AG08396 (cell line): Measurements from ENCODE around the gene TBC1D8B.

Experiments used
- DNase-seq: peaks from one replicate; pipeline ENCODE4 v3.0.0; 2012; ENCODE audit warnings: low spot score, mixed read lengths

Gene TBC1D8B

DNA sequence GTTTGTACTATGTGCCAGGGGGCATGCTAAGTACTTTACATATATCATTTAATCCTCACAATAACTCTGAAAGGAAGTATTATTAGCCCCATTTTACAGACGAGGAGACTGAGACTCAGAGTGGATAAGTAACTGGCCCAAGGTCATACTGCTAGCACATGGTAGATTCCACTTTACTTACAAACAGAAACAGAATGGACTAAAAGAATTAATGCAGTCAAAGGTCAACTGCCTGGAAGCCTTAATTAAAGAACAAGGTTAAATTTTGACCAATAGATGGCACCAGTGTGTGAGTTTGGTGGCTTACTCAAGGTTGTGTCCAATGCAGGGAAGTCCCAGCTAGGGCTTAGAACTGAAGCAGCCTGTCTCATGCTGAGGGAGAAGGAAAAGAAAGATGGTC is 96.0 kb downstream of the TBC1D8B start:
- peak; percentile 27 for DNase-seq

DNA sequence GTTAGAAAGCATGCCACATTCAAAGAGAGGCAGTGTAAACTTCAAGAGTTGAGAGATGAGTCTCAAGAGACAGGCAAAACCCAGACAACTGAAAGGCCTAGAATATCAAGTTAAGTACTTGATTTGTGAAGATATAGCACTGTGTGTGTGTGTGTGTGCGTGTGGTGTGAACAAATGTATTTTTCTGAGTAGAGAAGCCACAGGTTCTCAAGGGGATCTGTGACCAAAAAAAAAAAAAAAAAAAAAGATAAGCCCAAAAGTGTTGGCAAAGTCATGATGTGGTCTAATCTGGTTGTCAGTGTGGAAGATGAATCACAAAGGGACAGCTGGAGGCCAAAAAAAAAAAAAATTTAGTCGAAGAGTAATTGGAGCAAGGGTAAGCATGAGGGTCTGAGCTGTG is 96.8 kb downstream of the TBC1D8B start:
- no peak for DNase-seq

DNA sequence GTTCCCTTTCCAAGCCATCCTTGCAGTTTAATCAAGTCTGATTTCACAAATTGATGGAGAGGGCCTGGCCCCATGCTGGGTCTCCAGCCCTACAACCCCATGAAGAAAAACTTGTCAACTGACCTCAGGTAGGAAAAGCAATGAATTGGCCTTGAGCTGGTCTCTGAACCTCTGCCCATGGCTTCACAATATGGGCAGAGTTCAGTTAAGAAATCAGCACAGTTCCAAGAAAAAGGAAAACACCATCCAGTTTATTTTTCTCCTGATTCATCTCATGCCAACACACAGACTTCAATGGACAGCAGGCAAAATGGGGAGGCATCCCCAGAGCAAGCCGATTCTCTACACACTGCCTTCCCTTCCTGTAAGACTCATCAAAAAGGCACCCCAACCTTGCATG is 97.4 kb downstream of the TBC1D8B start:
- no peak for DNase-seq

DNA sequence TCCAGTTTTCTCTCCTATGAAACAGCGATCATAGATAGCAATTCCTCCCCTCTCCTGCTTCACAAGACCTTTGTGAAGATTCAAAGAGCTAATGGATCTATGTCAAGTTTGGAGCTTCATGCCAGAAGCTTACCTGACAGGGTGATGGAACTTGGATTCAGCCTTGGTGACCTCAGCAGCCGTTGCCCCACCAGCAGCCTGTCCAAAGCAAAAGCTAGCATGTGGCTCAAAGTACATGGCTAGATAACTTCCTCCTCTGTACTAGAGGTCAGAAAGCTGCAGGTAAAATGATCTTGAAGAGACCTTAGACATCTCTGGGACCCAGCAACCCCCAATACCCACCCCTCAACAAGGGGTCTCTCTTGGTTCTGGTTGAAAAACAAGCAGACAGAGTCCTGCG is 98.9 kb downstream of the TBC1D8B start:
- no peak for DNase-seq

DNA sequence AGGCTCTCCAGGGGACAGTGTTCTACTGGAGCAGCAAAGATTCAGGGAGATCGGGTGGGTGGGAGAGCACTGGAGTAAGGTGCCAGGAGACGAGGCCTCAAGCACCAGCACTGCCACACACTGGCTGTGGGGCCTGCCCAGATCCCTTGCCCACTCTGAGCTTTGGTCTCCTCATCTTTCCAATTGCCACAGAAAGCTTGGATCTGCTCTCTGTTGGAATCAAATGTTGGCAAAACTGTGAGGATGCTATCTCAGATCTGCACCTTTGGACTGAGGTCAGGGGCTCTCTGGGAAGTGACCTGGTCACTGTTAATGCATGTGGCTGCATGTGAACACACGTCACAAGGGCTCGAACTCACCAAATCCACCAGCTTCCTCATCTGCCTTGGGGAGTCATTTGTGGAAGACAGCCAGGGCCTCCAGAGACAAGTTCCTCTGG is 99.3 kb downstream of the TBC1D8B start:
- DNase-seq, result no peak

DNA sequence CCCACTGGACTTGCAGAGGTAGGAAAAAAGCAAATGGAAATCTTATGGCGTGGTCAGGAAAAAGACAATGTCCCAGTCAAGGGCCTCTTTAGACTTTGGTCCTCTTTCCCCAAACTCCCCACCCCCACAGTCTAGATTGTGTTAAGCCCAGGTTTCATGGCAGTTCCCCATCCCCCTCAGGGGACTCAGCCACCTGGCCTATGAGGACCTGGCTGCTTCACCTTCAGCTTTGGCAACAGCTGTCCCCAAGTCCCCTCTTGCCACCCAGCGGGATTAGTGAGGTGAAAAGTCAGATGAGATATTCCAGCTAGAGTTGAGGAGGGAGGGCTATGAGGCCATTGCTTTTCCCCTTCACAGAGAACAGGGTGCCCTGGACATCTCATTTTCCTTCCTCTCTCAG is 100.2 kb downstream of the TBC1D8B start:
- DNase-seq, result no peak

DNA sequence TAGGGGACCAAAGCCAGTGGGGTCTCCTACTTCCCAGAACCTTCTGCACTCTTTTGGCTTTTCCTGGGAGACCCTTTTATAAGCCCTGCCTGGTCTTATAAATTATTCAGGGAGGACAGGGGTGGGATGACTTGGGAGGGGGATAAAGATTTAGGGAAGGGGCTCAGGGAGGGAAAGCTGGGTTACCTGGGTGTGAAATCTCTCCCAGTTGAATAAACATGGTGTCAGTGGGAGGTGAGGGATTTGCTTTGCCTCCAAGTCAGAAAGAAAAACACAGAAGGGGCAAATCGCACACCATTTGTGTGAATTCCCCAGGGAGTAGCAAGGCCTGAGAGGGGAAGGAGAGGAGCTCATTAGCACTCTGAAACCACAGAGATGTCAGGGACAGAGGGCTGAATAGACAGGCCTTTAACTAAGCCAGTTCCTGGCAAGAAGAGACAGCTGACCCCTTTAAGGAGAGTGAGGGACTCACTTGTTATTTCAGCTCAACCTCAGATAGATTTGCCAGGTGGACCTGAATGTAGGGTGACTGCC is 100.9 kb downstream of the TBC1D8B start, which contains the start of gene RIPPLY1:
RIPPLY1 (minus strand) TSS at position 51 of the 534 bp plus-strand sequence. CDS start 54 bp downstream, outside the sequence.
- no peak for DNase-seq

DNA sequence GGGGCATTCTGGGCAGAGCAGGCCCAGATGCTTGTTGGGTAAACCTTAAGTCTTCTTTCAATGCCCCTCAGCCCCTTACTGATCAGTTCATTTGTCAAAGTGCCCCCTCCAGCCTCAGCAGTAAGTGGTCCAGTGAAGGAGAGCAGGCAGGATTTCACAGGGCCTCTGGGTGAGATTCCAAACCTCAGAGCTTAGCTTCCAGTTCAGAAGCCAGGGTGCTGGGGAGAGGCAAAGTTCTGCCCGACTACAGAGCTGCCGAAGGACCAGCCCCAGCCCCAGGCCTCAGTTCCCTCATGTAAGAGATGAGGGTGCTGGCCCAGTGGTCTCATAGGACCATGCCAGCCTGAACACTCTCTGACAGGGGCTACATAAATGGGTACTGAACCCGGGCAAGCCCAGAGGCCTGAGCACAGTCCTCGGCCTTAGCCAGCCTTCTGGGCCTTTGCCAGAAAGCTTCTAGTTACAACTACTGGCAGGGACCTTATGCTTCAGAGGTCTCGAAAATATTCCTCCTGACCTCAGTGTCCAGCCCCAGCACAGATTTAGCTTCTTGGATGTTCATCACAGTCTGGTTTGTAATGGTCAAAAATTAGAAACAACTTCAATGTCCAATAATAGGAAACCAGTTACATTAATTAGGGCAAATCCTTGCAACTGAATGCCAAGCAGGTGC is 101.5 kb downstream of the TBC1D8B start:
- no peak for DNase-seq

DNA sequence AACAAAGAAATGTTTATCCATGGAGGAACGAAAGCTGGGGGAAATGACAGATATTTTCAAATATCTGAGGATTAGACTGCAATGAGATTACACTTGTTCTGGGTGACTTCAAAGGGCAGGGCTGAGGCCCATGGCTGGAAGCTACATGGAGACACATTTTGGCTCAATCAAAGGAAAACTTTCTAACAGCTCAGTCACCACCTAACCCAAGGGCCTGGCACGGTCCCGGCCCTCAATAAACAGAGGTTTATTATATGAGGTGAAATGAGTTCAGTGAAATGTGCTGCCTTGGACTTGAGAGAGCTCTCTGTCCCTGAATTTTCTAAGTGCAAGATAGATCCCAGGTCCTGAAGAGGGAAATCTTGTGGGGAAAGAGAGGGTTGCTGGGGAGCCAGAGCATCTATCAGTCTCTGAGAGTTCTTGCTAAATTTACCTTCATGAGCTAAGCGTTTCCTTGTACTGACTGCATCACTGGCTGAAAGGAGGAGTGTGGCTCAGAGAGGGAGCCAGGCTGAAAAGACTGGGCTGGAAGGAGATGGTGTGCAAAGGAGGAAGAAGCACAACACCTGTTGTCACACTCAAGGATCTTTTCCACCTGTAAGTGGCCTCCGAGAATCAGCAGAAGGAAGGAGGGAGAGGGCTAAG is 102.7 kb downstream of the TBC1D8B start:
- DNase-seq, result no peak

DNA sequence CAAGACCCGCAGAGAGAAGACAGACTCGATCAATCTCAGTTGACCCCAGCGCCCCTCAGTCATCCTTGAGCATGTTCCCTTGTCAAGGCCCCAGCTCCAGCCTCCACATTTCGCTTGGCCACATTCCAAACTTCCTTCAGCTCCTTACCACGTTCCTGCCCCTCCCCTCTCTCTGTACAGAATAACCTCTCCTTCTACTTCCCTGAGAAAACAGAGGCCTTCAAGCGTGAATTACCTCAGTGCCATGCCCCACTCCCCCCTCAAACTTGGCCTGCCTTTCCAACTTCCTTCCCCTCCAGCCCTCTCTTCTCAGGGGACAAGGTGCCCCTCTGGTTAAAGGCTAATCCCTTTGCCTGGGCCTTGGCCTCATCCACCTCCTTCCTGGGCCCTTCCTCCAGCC is 103.9 kb downstream of the TBC1D8B start:
- DNase-seq, result no peak

DNA sequence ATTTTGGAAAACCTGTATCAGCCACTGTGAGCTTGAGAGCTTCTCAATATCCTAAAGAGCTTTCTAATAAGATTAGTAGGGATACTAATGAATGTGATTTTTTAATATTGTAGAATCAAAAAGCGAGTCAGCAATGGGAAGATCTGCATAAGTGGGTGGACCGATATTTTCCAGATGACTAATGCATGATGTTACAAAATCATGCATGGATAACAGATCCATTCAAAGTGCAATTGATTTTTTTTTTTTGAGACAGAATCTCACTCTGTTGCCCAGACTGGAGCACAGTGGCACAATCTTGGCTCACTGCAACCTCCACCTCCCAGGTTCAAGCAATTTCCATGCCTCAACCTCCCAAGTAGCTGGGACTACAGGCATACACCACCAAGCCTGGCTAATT is 110.4 kb downstream of the TBC1D8B start:
- DNase-seq, result no peak

DNA sequence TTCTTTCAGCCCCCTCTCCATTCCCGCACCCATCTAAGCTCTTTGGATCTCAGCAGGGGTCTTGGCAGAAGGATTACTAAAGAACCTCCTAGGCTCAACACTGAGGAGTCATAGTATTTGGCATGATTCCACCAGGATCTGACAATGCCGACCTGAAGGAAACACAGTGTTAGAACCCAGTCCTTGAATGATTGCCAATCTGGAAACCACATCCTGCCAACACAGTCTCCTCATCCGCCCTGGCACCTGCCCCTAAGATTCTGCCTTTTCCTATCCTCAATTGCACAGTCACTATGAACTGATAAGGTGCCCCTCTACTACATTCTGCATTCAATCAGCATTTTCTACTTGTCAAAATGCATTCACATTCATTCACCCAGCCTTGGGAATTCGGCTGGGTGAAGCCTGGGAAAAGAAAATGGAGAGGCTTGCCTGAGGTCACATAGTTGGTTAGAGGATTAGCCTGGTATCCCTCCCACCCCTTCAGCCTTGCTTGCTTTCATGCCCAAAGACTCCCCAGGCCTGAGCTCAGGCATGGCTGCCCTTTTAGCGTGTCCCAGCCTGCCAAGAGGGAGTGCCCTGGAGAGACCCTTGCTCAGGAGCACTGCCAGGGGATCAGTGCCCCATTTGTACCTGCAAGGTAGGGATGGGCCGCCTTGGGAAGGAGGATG is 115.5 kb downstream of the TBC1D8B start:
- DNase-seq, result no peak

DNA sequence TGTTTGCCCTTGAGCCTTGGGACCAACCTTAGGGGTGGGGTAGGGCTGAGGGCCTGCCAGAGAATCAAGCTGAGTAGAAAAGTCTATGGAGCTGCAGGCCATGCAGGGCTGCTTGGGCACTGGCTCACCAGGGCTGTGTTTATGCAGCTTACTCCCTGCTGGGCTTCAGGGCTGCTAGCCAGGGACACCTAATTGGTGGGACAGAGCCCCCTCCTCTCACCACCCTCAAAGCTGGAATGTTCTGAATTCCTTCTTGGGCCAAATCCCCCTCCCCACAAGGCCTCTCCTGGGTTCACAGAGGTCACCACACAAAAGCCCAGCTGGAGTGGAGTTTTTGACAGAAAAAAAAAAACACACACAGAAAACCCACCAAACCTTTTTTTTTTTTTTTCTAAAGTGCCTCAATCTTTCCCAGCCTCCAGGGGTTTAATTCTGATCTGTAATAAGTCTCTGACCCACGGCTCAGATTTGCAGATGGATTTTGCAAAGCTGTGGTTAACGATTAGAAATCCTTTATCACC is 117.5 kb downstream of the TBC1D8B start, which contains the start of gene CLDN2:
CLDN2 (plus strand) TSS at position 471 of the 521 bp plus-strand sequence. CDS start 7,827 bp downstream, outside the sequence.
- DNase-seq, result no peak

DNA sequence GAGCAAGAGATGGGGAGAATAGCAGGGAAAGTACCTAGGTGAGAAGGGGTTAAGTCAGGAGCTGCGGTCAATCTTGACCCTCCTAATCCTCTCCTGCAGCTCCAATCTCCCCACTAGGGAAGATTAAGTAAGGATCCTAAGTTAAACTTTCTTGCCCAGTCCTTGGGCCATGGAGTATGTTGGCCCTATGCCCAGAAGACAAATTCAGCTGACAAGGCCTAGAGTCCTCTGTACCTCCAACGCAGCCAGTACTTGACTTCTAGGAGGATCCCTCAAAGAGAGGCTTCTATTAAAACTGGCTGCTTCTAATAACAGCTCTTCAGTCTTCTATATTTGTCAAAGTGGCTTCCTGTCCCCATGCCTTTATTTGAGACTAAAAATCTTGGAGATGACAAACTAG is 119.2 kb downstream of the TBC1D8B start:
- no peak for DNase-seq
